ENCODE data around the gene STEAP2.

Gene STEAP2

GRCh38 chr7:90173127-90173844, 38.3 kb upstream of the STEAP2 start:
- H3K9me3 ChIP-seq (ENCODE audit: insufficient read depth, low read length): peaks cover 32% of the 10 kb centered on the region
- H3K4me1 ChIP-seq (ENCODE audit: low read length): peaks cover 17% of the 10 kb centered on the region
- peak overlapping the region; percentile 16 for H3K4me3 ChIP-seq (ENCODE audit: low read length)
- no peak for TF ChIP-seq EZH2phosphoT487 (IDR thresholded peaks at IDR 0.05; ENCODE audit: low read depth)
- TF ChIP-seq, protein P1, sequence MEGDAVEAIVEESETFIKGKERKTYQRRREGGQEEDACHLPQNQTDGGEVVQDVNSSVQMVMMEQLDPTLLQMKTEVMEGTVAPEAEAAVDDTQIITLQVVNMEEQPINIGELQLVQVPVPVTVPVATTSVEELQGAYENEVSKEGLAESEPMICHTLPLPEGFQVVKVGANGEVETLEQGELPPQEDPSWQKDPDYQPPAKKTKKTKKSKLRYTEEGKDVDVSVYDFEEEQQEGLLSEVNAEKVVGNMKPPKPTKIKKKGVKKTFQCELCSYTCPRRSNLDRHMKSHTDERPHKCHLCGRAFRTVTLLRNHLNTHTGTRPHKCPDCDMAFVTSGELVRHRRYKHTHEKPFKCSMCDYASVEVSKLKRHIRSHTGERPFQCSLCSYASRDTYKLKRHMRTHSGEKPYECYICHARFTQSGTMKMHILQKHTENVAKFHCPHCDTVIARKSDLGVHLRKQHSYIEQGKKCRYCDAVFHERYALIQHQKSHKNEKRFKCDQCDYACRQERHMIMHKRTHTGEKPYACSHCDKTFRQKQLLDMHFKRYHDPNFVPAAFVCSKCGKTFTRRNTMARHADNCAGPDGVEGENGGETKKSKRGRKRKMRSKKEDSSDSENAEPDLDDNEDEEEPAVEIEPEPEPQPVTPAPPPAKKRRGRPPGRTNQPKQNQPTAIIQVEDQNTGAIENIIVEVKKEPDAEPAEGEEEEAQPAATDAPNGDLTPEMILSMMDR (IDR thresholded peaks at IDR 0.05; ENCODE audit: low read depth, low read length): no peak
- peak overlapping the region; percentile 60 for H3K4me2 ChIP-seq (ENCODE audit: low read length)
- H3K36me3 ChIP-seq (replicated peaks; ENCODE audit: low read depth, low read length): peaks cover 12% of the 10 kb centered on the region
- H4K20me1 ChIP-seq (ENCODE audit: insufficient read depth, low read length): no peaks in the 10 kb centered on the region
- peak overlapping the region; percentile 50 for H2AFZ ChIP-seq (ENCODE audit: low read depth, low read length)
- no peaks in the 10 kb centered on the region for H3K27me3 ChIP-seq (ENCODE audit: low read depth, low read length)
- H3K9ac ChIP-seq (ENCODE audit: low read length): peak overlapping the region; percentile 6; the same call in 1 of the 2 replicates
- peak overlapping the region; percentile 47 for H3K27ac ChIP-seq (ENCODE audit: low read length)
- H3K79me2 ChIP-seq (ENCODE audit: low read length): no peaks in the 10 kb centered on the region

GRCh38 chr7:90175667-90176066, 35.9 kb upstream of the STEAP2 start:
- no peaks in the 10 kb centered on the region for H4K20me1 ChIP-seq (ENCODE audit: insufficient read depth, low read length)
- H3K9ac ChIP-seq (ENCODE audit: low read length): no peak overlapping the region
- H2AFZ ChIP-seq (ENCODE audit: low read depth, low read length): no peak overlapping the region
- H3K4me2 ChIP-seq (ENCODE audit: low read length): no peak overlapping the region
- no peaks in the 10 kb centered on the region for H3K27me3 ChIP-seq (ENCODE audit: low read depth, low read length)
- TF ChIP-seq, protein P1 (IDR thresholded peaks at IDR 0.05; ENCODE audit: low read depth, low read length): no peak
- TF ChIP-seq EZH2phosphoT487 (IDR thresholded peaks at IDR 0.05; ENCODE audit: low read depth): no peak
- H3K4me3 ChIP-seq (ENCODE audit: low read length): no peak overlapping the region
- H3K9me3 ChIP-seq (ENCODE audit: insufficient read depth, low read length): peaks cover 28% of the 10 kb centered on the region
- no peaks in the 10 kb centered on the region for H3K79me2 ChIP-seq (ENCODE audit: low read length)
- H3K36me3 ChIP-seq (replicated peaks; ENCODE audit: low read depth, low read length): peaks cover 12% of the 10 kb centered on the region
- peaks cover 41% of the 10 kb centered on the region for H3K4me1 ChIP-seq (ENCODE audit: low read length)
- no peak overlapping the region for H3K27ac ChIP-seq (ENCODE audit: low read length)

DNA sequence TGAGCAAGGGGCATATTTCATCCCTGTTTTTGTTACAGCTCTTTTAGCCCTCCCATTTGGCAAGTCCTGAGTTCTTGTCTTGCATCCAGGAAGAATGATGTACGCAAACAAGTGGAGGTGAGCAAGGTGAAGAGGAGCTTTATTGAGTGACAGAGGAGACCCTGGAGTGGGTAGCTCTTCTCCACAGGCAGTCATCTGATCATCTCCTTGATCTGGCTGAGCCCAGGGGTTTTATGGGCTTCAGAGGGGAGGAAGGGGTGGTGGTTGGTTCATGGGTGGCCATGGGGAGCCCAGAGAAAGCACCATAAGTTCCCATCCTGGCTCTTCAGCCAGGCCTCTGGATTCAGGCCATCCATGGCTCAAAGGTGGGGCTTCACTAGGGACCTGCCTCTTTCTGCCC, 35.3 kb upstream of the STEAP2 start:
- no peaks in the 10 kb centered on the region for H4K20me1 ChIP-seq (ENCODE audit: insufficient read depth, low read length)
- H3K79me2 ChIP-seq (ENCODE audit: low read length): no peaks in the 10 kb centered on the region
- no peak overlapping the region for H3K9ac ChIP-seq (ENCODE audit: low read length)
- H3K4me2 ChIP-seq (ENCODE audit: low read length): no peak overlapping the region
- no peak overlapping the region for H3K4me3 ChIP-seq (ENCODE audit: low read length)
- H3K9me3 ChIP-seq (ENCODE audit: insufficient read depth, low read length): peaks cover 24% of the 10 kb centered on the region
- peaks cover 12% of the 10 kb centered on the region for H3K36me3 ChIP-seq (replicated peaks; ENCODE audit: low read depth, low read length)
- no peak for TF ChIP-seq EZH2phosphoT487 (IDR thresholded peaks at IDR 0.05; ENCODE audit: low read depth)
- TF ChIP-seq, protein P1 (IDR thresholded peaks at IDR 0.05; ENCODE audit: low read depth, low read length): no peak
- H3K27ac ChIP-seq (ENCODE audit: low read length): no peak overlapping the region
- H3K4me1 ChIP-seq (ENCODE audit: low read length): peaks cover 42% of the 10 kb centered on the region
- no peaks in the 10 kb centered on the region for H3K27me3 ChIP-seq (ENCODE audit: low read depth, low read length)
- H2AFZ ChIP-seq (ENCODE audit: low read depth, low read length): no peak overlapping the region

DNA sequence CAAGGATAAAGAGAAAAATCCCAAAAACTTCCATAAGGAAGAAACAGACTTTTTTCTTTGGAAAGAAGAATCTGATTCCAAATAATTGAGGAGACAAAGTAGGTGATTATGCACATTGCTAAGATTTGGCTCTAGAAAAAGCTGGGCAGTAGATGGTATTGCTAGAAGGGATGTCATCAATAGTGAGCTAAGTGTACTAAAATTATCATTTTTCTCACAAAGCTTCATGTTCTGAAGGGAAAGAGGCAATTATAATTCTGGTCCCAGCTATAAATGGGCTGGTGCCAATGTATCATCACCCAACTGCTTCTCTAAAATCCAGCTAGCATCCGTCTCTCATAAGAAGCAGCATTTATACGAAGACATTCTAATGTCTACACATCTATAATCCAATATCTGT, 33.4 kb upstream of the STEAP2 start:
- Histone ChIP-seq H3K4me3 (ENCODE audit: low read length) (no peak overlapping the region), H3K4me1 (ENCODE audit: low read length) (peaks cover 34% of the 10 kb centered on the region), H2AFZ (ENCODE audit: low read depth, low read length) (no peak overlapping the region), H3K9ac (ENCODE audit: low read length) (no peak overlapping the region), H3K4me2 (ENCODE audit: low read length) (no peak overlapping the region), H4K20me1 (ENCODE audit: insufficient read depth, low read length) (no peaks in the 10 kb centered on the region), H3K27ac (ENCODE audit: low read length) (no peak overlapping the region), H3K36me3 (replicated peaks; ENCODE audit: low read depth, low read length) (peaks cover 12% of the 10 kb centered on the region), H3K79me2 (ENCODE audit: low read length) (no peaks in the 10 kb centered on the region), H3K27me3 (ENCODE audit: low read depth, low read length) (no peaks in the 10 kb centered on the region), H3K9me3 (ENCODE audit: insufficient read depth, low read length) (peaks cover 20% of the 10 kb centered on the region; the same call in 1 of the 2 replicates)
- no peak for TF ChIP-seq EZH2phosphoT487 (IDR thresholded peaks at IDR 0.05; ENCODE audit: low read depth)
- TF ChIP-seq, protein P1 (IDR thresholded peaks at IDR 0.05; ENCODE audit: low read depth, low read length): no peak

Measured in OCI-LY3 (cell line).